Kidney epithelial cell (primary cell): ENCODE results near the gene AHNAK2. TPM values are rescaled to one million over a fixed set of nuclear protein-coding genes. Genes with fewer than 3 reads are reported as not detected.

Experiments used
- DNase-seq: peaks from one replicate; pipeline ENCODE4 v3.0.0-alpha.2; 2010; ENCODE audit warnings: low read depth
- H3K27me3 ChIP-seq: 2 replicates; pipeline ENCODE4 v1.6.0; 2011; ENCODE audit warnings: low read length; ENCODE audit not compliant: control insufficient read depth, insufficient read depth
- H3K36me3 ChIP-seq: 2 replicates; pipeline ENCODE4 v1.5.1; 2011; ENCODE audit warnings: low read length; ENCODE audit not compliant: control insufficient read depth, insufficient read depth
- H3K4me3 ChIP-seq: 2 replicates; pipeline ENCODE4 v1.5.1; 2011; ENCODE audit warnings: low read depth, mild to moderate bottlenecking, control low read depth, low read length
- total RNA-seq: library from RNA; depleted of rRNA; stranded (reverse); fragments of >200 nt; gene quantifications from 2 replicates; pipeline ENCODE4 v1.2.3, GENCODE V29; 2015
- TF ChIP-seq, protein P1 (sequence below): IDR thresholded peaks from 2 replicates; pipeline ENCODE4 v1.5.1; 2011; ENCODE audit warnings: mild to moderate bottlenecking, moderate library complexity, low read length, control low read depth, inconsistent platforms; ENCODE audit not compliant: insufficient read depth, poor library complexity, severe bottlenecking

The AHNAK2 gene
- total RNA-seq, 1 donor from 2014 or later: 121 TPM

DNA sequence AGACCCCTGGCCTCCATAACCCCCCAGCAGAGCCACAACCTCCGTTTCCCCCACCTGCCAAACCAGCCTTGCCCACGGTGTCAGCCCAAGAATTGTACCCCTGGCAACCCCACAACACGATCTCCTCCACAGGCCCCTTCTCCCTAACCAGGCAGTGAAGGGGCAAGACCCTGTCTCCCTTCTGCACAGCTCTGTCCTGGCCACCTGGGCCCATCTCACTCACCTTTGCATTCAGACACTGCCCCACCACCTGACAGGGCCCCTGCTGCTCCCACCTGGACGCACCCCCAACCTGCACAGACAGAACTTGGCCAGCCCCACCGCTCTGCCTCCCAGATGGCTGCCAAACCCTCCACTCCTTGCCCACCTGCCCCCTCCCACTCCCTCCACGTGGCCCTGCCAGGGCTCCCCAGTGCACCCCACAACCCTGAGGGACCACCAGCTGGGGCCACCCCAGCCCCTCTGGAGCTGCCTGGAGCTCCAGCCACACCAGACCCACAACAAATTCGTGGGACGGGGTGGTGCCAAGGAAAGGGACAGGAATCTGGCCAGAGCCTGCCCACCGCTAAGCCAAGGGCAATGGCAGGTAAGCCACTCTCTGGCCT is 11.8 kb downstream of the AHNAK2 start:
- DNase-seq: no peak
- no peaks in the 10 kb centered on the region for H3K27me3 ChIP-seq
- H3K4me3 ChIP-seq: no peak overlapping the region
- H3K36me3 ChIP-seq: no peaks in the 10 kb centered on the region
- TF ChIP-seq, protein P1, sequence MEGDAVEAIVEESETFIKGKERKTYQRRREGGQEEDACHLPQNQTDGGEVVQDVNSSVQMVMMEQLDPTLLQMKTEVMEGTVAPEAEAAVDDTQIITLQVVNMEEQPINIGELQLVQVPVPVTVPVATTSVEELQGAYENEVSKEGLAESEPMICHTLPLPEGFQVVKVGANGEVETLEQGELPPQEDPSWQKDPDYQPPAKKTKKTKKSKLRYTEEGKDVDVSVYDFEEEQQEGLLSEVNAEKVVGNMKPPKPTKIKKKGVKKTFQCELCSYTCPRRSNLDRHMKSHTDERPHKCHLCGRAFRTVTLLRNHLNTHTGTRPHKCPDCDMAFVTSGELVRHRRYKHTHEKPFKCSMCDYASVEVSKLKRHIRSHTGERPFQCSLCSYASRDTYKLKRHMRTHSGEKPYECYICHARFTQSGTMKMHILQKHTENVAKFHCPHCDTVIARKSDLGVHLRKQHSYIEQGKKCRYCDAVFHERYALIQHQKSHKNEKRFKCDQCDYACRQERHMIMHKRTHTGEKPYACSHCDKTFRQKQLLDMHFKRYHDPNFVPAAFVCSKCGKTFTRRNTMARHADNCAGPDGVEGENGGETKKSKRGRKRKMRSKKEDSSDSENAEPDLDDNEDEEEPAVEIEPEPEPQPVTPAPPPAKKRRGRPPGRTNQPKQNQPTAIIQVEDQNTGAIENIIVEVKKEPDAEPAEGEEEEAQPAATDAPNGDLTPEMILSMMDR: no peak

DNA sequence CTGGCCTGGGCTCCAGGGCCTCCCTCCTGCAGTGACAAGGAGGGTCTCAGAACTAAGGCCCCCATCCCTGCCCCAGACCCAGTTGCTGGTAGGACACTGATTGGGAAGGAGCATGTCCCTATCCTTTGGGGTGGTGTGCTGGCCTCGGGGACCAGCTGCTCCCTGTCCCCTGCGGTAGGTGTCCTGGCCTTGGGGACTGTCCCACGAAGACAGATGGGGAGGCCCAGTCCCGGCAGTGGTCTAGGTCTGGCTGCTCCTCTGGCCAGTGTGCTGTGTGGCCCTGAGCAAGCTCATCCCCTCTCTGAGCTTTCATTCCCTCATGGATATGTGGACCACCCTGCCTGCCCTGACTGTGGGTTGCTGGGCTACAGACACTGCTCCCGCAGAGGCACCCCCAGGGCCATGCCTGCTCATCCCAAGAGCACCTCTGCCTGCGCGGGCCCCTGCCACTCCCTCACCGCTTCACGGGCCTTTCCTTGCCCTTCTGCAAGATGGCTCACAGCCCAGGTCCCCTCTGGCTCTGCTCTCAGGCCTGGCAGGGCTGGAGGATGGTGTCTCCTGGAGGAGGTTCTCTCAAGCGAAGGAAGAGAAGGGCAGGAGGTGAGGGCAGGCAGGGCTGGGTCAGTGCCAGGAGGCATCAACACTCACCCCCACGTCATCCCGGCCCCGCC is 12.5 kb downstream of the AHNAK2 start:
- Histone ChIP-seq H3K27me3 (no peaks in the 10 kb centered on the region), H3K36me3 (no peaks in the 10 kb centered on the region), H3K4me3 (no peak overlapping the region)
- no peak for DNase-seq
- TF ChIP-seq, protein P1: no peak

DNA sequence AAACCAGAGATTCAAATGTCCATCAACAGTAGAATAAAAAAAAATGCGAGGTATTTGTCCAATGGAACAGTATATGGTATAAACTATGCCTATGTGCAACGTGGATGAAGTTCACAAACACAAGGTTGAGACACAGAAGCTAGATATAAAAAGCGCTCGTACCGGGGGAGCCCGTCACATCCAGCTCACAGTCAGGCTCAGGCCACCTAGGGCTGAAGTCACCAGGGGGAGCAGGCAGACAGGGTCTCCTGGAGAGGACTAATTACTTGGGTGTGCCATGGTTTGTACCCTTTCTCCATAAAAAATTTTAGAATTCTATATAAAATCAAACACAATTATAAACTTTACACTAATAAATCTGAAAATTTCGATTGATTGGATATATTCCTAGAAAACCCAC is 13.6 kb downstream of the AHNAK2 start:
- no peaks in the 10 kb centered on the region for H3K27me3 ChIP-seq
- no peak for DNase-seq
- TF ChIP-seq, protein P1: no peak
- H3K36me3 ChIP-seq: no peaks in the 10 kb centered on the region
- H3K4me3 ChIP-seq: no peak overlapping the region

DNA sequence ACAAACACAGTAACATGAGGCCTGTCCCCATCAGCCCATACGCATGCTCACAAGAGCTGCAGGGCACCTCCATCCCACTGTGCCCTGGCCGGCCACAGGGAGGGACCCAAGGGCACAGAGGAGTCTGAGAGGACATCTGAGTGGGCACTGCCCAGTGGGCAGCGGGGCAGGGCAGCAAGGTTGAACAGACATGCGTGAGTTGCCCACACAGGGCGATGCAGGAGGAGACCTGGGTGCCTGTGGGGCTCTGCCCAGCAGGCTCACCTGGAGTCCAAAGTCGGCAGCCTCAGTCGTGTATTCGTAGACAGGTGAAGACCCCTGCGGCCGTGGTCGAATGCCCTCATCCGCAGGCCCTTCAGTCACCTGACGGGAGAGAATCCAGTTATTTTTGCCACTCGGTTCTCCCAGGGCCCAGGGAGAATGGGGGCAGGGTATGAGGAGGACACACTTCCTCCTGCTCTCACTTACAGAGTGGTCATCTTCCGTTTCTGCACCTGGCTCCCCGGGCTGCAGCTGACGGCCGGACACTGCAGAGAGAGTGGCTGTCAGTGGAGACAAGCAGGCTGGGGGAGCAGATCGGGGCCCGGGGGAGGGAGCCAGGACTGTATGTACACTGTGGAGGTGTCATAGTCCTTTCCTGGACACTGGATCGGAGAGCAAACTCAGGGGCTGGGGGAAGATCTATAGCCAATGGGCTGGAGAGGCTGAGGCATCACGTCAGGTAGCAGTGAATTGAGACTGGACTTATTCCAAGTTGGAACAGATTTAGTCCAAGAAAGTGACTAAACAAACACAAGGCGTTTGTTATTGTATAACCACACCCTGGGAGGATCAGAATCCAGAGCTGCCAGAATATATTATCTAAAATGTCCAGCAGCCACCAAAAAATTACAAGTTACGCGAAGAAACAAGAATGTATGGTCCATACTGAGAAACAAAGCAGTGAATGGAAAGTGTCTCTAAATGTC is 20.7 kb downstream of the AHNAK2 start:
- Histone ChIP-seq H3K36me3 (peaks cover 2% of the 10 kb centered on the region), H3K4me3 (no peak overlapping the region), H3K27me3 (no peaks in the 10 kb centered on the region)
- no peak for DNase-seq
- TF ChIP-seq, protein P1: no peak

DNA sequence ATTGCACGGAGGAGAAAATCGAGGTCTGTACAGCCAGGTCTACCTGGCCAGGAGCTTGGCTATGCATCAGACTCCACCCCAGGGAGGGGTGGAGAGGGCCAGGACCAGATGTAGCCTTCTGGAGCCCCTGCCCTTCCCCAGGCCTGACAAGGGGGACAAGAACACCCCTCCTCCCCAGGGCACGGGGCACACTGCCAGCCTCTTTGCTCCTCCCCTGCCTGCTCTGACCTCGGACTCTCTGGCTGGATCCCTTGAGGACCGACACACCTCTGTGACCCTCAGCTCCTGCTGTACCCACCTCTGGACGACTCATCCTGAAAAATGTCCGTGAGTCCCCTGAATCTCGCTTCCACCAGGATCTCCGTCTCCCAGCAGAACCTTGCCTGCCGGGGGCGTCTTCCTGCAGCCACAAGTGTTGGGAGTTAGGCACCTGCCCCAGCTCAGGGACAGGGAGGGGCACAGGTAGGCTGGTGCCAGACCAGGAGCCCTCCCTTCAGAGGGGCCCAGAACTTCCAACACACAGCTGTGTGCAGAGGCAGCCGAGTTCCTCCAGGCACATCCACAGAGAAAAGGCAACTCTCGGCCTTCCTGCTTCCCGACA is 21.8 kb downstream of the AHNAK2 start:
- Histone ChIP-seq H3K36me3 (peaks cover 2% of the 10 kb centered on the region), H3K4me3 (no peak overlapping the region), H3K27me3 (no peaks in the 10 kb centered on the region)
- no peak for DNase-seq
- TF ChIP-seq, protein P1: no peak
